ENCODE data around the gene CELF4.

Gene CELF4

DNA sequence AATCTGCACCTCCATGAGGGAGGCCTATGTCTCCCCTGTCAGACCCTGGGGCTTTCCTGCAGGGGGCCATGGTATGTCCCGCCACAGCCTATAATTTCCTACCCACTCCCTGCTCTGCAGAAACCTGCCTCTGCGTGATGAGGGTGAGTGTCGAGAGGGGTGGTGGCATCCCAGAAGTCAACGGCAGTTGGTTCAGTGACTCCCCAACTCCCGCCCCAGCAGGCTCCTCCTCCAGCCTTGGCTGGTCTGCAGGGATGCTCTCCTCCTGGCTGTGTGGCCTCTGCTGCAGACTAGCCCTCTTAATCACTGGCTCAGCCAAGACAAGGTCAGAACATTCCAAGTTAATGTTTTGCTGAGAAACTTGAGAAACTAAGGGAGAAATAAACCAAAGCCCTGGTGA, 13.3 kb downstream of the CELF4 start:
- TF ChIP-seq, protein P1, sequence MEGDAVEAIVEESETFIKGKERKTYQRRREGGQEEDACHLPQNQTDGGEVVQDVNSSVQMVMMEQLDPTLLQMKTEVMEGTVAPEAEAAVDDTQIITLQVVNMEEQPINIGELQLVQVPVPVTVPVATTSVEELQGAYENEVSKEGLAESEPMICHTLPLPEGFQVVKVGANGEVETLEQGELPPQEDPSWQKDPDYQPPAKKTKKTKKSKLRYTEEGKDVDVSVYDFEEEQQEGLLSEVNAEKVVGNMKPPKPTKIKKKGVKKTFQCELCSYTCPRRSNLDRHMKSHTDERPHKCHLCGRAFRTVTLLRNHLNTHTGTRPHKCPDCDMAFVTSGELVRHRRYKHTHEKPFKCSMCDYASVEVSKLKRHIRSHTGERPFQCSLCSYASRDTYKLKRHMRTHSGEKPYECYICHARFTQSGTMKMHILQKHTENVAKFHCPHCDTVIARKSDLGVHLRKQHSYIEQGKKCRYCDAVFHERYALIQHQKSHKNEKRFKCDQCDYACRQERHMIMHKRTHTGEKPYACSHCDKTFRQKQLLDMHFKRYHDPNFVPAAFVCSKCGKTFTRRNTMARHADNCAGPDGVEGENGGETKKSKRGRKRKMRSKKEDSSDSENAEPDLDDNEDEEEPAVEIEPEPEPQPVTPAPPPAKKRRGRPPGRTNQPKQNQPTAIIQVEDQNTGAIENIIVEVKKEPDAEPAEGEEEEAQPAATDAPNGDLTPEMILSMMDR (IDR thresholded peaks at IDR 0.05; ENCODE audit: insufficient read depth, low read length, poor library complexity, severe bottlenecking): no peak
- DNase-seq (ENCODE audit: extremely low read depth, insufficient read length): no peak
- no peak overlapping the region for H3K4me3 ChIP-seq (replicated peaks; ENCODE audit: low read depth, low read length)
- no peaks in the 10 kb centered on the region for H3K36me3 ChIP-seq (ENCODE audit: control insufficient read depth, insufficient read depth, low read length)
- H3K27me3 ChIP-seq (replicated peaks; ENCODE audit: control insufficient read depth, insufficient read depth, low read length): no peaks in the 10 kb centered on the region; the same call in none of the 2 replicates

DNA sequence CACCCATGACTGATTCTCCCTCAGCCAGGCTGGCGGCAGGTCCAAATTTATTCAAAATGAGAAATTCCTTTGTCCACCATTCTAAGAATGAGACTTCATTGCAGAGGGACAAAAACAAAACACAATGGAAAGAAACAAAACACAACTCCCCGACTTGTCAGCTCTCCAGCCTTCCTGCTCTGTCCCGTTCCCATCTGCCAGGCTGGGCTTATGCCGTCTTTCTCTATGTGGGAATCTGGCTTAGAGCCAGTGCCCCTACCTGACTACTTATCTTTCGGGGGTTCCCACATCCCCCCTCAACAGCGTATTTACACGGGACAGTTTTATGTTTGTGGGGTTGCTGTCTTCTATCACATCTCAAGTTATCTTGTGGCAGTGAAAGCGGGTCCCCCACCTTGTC, 13.8 kb downstream of the CELF4 start:
- no peaks in the 10 kb centered on the region for H3K36me3 ChIP-seq (ENCODE audit: control insufficient read depth, insufficient read depth, low read length)
- H3K4me3 ChIP-seq (replicated peaks; ENCODE audit: low read depth, low read length): no peak overlapping the region
- DNase-seq (ENCODE audit: extremely low read depth, insufficient read length): no peak
- no peaks in the 10 kb centered on the region; the same call in none of the 2 replicates for H3K27me3 ChIP-seq (replicated peaks; ENCODE audit: control insufficient read depth, insufficient read depth, low read length)
- TF ChIP-seq, protein P1 (IDR thresholded peaks at IDR 0.05; ENCODE audit: insufficient read depth, low read length, poor library complexity, severe bottlenecking): no peak

DNA sequence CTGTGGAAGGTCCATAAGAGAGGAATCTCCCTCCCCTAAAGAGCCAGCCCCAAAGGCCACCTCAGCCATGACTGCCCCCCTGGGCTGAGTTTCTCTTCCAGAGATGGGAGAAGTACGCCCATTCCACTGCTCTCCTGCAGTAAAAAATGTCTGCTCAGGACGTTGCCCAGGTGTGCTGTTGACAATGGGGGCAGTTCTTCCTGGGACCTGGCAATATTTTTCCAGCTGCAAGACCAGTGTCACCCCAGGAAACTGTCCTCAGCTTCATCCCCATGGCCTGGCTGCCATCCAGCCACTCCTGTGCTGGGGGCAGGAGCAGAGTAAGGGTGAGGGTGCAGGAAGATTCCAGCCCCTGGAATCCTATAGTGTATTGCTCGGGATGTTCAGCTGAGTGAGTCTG, 14.3 kb downstream of the CELF4 start:
- DNase-seq (ENCODE audit: extremely low read depth, insufficient read length): no peak
- H3K4me3 ChIP-seq (replicated peaks; ENCODE audit: low read depth, low read length): no peak overlapping the region
- TF ChIP-seq, protein P1 (IDR thresholded peaks at IDR 0.05; ENCODE audit: insufficient read depth, low read length, poor library complexity, severe bottlenecking): no peak
- no peaks in the 10 kb centered on the region; the same call in none of the 2 replicates for H3K27me3 ChIP-seq (replicated peaks; ENCODE audit: control insufficient read depth, insufficient read depth, low read length)
- H3K36me3 ChIP-seq (ENCODE audit: control insufficient read depth, insufficient read depth, low read length): no peaks in the 10 kb centered on the region

DNA sequence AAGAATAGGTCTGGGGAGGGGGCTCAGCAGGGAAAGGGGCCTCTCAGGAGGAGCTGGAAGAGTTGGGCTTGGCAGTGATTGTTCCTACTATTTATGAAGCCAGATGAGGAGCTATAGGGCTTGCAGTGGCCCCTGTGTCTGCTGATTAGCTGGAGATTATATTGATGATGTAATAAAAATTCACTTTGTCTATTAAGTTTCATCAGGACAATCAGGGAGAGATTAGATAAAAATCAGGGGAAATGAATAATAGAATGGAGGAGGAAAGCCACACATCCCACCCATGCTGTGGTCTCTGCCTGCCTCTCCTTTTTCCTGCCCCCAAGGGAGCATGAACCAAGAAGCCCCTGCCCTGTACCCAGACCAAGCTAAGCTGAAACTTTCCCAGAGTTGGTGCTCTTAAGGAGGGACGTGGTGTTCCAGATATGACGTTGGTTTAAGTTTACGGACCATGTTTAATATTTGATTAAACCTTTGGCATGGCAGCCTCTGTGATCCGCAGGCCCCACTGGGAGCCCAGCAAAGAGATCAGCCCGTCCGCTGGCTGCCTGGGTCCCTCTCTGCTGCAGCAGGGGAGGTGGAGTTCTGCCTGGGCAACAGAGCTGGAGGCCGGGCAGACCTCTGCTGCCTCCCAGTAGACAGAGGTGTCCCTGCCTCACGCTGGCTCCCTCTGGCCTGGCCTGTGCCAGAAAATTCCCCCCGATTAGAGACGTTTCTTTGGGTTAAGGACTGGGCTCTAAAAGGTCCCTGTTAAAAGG, 15.3 kb downstream of the CELF4 start:
- no peak for DNase-seq (ENCODE audit: extremely low read depth, insufficient read length)
- no peak overlapping the region for H3K4me3 ChIP-seq (replicated peaks; ENCODE audit: low read depth, low read length)
- H3K36me3 ChIP-seq (ENCODE audit: control insufficient read depth, insufficient read depth, low read length): no peaks in the 10 kb centered on the region
- H3K27me3 ChIP-seq (replicated peaks; ENCODE audit: control insufficient read depth, insufficient read depth, low read length): no peaks in the 10 kb centered on the region; the same call in none of the 2 replicates
- TF ChIP-seq, protein P1 (IDR thresholded peaks at IDR 0.05; ENCODE audit: insufficient read depth, low read length, poor library complexity, severe bottlenecking): no peak

DNA sequence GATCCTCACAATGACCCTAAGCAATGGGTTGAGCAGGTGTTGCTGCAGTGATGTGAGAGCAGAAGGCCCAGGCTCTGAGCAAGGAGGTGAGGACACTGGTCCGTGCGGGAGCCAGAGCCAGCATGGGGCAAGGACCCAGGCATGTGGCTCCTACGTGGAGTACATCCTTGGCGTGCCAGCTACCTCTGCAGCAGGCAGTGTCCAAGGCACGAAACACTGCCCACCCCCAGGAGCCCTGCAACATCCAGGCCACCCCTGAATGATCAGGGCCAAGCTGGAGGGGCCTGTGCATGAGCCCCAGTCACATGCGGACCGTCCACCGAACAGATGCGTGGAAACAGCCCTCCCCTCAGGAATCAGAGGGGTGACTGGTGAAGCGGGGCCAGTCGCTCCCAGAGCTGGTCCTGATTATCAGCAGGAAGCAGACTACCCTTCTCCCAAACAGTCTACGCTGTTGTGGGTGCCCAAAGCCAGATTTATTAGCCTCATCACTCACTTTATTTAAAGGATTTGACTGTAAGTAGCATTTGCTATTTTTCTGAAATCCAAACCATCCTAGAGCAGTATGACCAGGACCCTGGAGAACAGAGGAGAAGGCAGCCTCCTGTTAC, 16.8 kb downstream of the CELF4 start:
- TF ChIP-seq, protein P1 (IDR thresholded peaks at IDR 0.05; ENCODE audit: insufficient read depth, low read length, poor library complexity, severe bottlenecking): no peak
- DNase-seq (ENCODE audit: extremely low read depth, insufficient read length): no peak
- Histone ChIP-seq H3K36me3 (ENCODE audit: control insufficient read depth, insufficient read depth, low read length) (no peaks in the 10 kb centered on the region), H3K27me3 (replicated peaks; ENCODE audit: control insufficient read depth, insufficient read depth, low read length) (no peaks in the 10 kb centered on the region; the same call in none of the 2 replicates), H3K4me3 (replicated peaks; ENCODE audit: low read depth, low read length) (no peak overlapping the region)

All from GM06990 (cell line).